Measurements from ENCODE around the gene MRPS15. TPM values are rescaled to one million over a fixed set of nuclear protein-coding genes. Genes with fewer than 3 reads are reported as not detected.

Gene MRPS15
- total RNA-seq, 4 donors from 2014 or later = 23.3 to 77.7 (median 36.4) TPM

GRCh38 chr1:36453600-36454388 is 10.4 kb downstream of the MRPS15 start:
- 91 to 92% methylated on average over 6 of the region's 6 CpGs for WGBS, 2 donors
- H3K36me3 ChIP-seq = peaks cover 0 to 51% (median 0%) of the 10 kb centered on the region in 3 donors
- H3K4me1 ChIP-seq = peaks cover 0 to 18% (median 2%) of the 10 kb centered on the region in 4 donors
- no peaks in the 10 kb centered on the region for H3K27me3 ChIP-seq
- H3K27ac ChIP-seq = no peak overlapping the region
- no peaks in the 10 kb centered on the region for H3K9me3 ChIP-seq
- TF ChIP-seq POLR2A (IDR thresholded peaks at IDR 0.05) (no peak), EP300 (IDR thresholded peaks at IDR 0.05) (no peak)
- TF ChIP-seq, protein P1, sequence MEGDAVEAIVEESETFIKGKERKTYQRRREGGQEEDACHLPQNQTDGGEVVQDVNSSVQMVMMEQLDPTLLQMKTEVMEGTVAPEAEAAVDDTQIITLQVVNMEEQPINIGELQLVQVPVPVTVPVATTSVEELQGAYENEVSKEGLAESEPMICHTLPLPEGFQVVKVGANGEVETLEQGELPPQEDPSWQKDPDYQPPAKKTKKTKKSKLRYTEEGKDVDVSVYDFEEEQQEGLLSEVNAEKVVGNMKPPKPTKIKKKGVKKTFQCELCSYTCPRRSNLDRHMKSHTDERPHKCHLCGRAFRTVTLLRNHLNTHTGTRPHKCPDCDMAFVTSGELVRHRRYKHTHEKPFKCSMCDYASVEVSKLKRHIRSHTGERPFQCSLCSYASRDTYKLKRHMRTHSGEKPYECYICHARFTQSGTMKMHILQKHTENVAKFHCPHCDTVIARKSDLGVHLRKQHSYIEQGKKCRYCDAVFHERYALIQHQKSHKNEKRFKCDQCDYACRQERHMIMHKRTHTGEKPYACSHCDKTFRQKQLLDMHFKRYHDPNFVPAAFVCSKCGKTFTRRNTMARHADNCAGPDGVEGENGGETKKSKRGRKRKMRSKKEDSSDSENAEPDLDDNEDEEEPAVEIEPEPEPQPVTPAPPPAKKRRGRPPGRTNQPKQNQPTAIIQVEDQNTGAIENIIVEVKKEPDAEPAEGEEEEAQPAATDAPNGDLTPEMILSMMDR (IDR thresholded peaks at IDR 0.05) = no peak
- DNase-seq (ENCODE audit: low spot score in 2 of 2) = no peak
- H3K4me3 ChIP-seq = no peak overlapping the region

GRCh38 chr1:36453051-36453450 is 11.1 kb downstream of the MRPS15 start:
- Histone ChIP-seq H3K36me3 (peaks cover 0 to 44% (median 0%) of the 10 kb centered on the region in 3 donors), H3K4me3 (no peak overlapping the region), H3K4me1 (peaks cover 0 to 24% (median 2%) of the 10 kb centered on the region in 4 donors), H3K27me3 (no peaks in the 10 kb centered on the region), H3K27ac (no peak overlapping the region), H3K9me3 (no peaks in the 10 kb centered on the region)
- 87 to 91% methylated on average over 3 of the region's 3 CpGs for WGBS, 2 donors
- TF ChIP-seq, protein P1 (IDR thresholded peaks at IDR 0.05) = no peak
- TF ChIP-seq POLR2A (IDR thresholded peaks at IDR 0.05) (no peak), EP300 (IDR thresholded peaks at IDR 0.05) (no peak)
- DNase-seq (ENCODE audit: low spot score in 2 of 2) = no peak

DNA sequence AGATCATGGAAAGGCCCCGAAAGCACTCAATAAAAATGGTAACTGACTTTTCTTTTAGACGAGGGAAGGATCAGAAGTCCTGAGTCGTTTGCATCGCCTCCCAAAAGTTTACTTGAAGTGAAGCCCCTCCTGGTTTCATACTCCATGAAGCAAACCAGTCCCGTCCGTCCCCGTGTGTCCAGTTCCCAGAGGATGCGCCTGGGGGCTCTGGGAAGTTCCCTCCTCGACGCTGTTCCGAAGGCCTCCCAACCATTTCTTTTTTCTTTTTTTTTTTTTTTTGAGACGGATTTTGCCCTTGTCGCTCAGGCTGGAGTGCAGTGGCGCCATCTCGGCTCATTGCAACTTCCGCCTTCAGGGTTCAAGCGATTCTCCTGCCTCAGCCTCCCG is 13.3 kb downstream of the MRPS15 start:
- peak overlapping the region; percentile 95 to 96 (median 96) for H3K27ac ChIP-seq
- 27% methylated on average over 18 of the region's 18 CpGs for WGBS, 2 donors
- no peaks in the 10 kb centered on the region for H3K9me3 ChIP-seq
- H3K4me1 ChIP-seq = peaks cover 0 to 25% (median 2%) of the 10 kb centered on the region in 4 donors
- DNase-seq (ENCODE audit: low spot score in 2 of 2) = no peak
- H3K4me3 ChIP-seq = peak overlapping the region; percentile 49 to 78 (median 60)
- TF ChIP-seq, protein P1 (IDR thresholded peaks at IDR 0.05) = no peak
- TF ChIP-seq POLR2A (IDR thresholded peaks at IDR 0.05) = no peak
- no peak for TF ChIP-seq EP300 (IDR thresholded peaks at IDR 0.05)
- H3K36me3 ChIP-seq = peaks cover 0 to 23% (median 0%) of the 10 kb centered on the region in 3 donors
- H3K27me3 ChIP-seq = no peaks in the 10 kb centered on the region

DNA sequence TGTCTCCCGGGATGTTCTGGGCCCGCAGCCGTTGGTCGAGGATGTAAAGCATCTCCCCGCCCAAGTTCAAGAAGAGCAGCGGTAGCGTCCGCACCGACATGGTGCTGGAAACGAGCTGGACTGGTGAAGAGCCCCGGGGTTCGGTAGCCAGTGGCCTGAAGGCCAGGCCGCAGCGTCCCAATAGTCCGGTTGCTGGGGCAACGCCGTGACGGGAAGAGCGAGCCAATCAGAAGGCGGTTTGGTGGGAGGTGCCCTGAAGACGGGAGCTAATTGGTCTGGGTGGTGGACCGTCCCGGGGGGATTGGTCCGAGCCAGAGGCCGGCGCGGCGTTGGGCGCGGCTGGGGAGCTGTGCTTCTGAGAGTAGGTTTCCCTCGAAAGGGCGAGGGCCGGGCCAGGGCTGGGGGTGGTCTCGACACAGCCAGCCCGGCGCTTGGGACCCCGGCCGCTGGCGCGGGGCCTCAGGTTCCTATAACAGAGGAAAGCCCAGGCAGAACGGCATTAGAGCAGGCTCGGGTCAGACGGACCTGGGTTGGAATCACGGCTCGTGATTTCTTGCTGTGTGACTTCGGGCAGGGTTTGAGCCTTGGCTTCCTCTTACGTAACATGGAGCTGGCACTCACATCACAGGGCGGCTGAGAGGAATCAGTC is 13.8 kb downstream of the MRPS15 start, which contains the start of gene OSCP1:
OSCP1 (minus strand) TSS at position 182 of the 649 bp plus-strand sequence; CDS start at position 100, 82 bp downstream.
- Histone ChIP-seq H3K4me3 (peak within 1 kb of the TSS; percentile 49 to 78 (median 60)), H3K27me3 (no peaks in the 10 kb centered on the region), H3K36me3 (peaks cover 0 to 17% (median 0%) of the 10 kb centered on the region in 3 donors), H3K9me3 (no peaks in the 10 kb centered on the region), H3K27ac (peak within 1 kb of the TSS; percentile 95 to 96 (median 96)), H3K4me1 (peaks cover 0 to 25% (median 2%) of the 10 kb centered on the region in 4 donors)
- TF ChIP-seq, protein P1 (IDR thresholded peaks at IDR 0.05) = peak in 1 of 5 experiments; percentile 37
- TF ChIP-seq EP300 (IDR thresholded peaks at IDR 0.05) (peak; percentile 83 to 99), POLR2A (IDR thresholded peaks at IDR 0.05) (peak; percentile 91 to 97)
- 0% methylated on average over 29 to 35 of the region's 48 CpGs for WGBS, 2 donors
- peak; percentile 96 to 97 for DNase-seq (ENCODE audit: low spot score in 2 of 2)
